ENCODE data around the gene DNPEP.
"Not testable (repeated sequence)": the region's sequence is repeated elsewhere in the genome, so short reads cannot be mapped to it uniquely, and the experiment has no call there.

Gene DNPEP

GRCh38 chr2:219399716-219400478, 12.2 kb upstream of the DNPEP start:
- no peak for DNase-seq (ENCODE audit: low spot score)

- DNase-seq (ENCODE audit: low spot score) = no peak
These were observed 11.1 kb upstream of the DNPEP start for GRCh38 chr2:219398721-219399363.

- DNase-seq (ENCODE audit: low spot score) = no peak
These were observed 9.2 kb upstream of the DNPEP start for GRCh38 chr2:219396863-219397457.

- no peak for DNase-seq (ENCODE audit: low spot score)
These were observed 7.9 kb upstream of the DNPEP start for GRCh38 chr2:219395609-219396008.

GRCh38 chr2:219395056-219395455, 7.3 kb upstream of the DNPEP start:
- DNase-seq (ENCODE audit: low spot score) = not testable (repeated sequence)

- no peak for DNase-seq (ENCODE audit: low spot score)
These were observed 5.0 kb upstream of the DNPEP start for GRCh38 chr2:219392754-219393153.

- DNase-seq (ENCODE audit: low spot score) = no peak
These were observed 1.1 kb upstream of the DNPEP start for GRCh38 chr2:219388907-219389156.

GRCh38 chr2:219388121-219388906, 602 bp upstream of the DNPEP start:
- peak; percentile 97 for DNase-seq (ENCODE audit: low spot score)

- DNase-seq (ENCODE audit: low spot score) = peak; percentile 37
These were observed 1.0 kb downstream of the DNPEP start for GRCh38 chr2:219386532-219387280.

GRCh38 chr2:219385958-219386520, 1.7 kb downstream of the DNPEP start:
- no peak for DNase-seq (ENCODE audit: low spot score)

GRCh38 chr2:219384859-219385258, 2.9 kb downstream of the DNPEP start:
- no peak for DNase-seq (ENCODE audit: low spot score)

GRCh38 chr2:219384083-219384713, 3.5 kb downstream of the DNPEP start:
- peak; percentile 30 for DNase-seq (ENCODE audit: low spot score)

GRCh38 chr2:219381448-219381847, 6.3 kb downstream of the DNPEP start:
- no peak for DNase-seq (ENCODE audit: low spot score)

GRCh38 chr2:219380926-219381325, 6.8 kb downstream of the DNPEP start:
- DNase-seq (ENCODE audit: low spot score) = no peak

- DNase-seq (ENCODE audit: low spot score) = no peak
These were observed 9.4 kb downstream of the DNPEP start for GRCh38 chr2:219378163-219378851.

- DNase-seq (ENCODE audit: low spot score) = no peak
These were observed 18.3 kb downstream of the DNPEP start for GRCh38 chr2:219369447-219369861.

- DNase-seq (ENCODE audit: low spot score) = no peak
These were observed 19.0 kb downstream of the DNPEP start for GRCh38 chr2:219368690-219369191.

GRCh38 chr2:219362524-219363164, 25.1 kb downstream of the DNPEP start:
- no peak for DNase-seq (ENCODE audit: low spot score)

GRCh38 chr2:219362072-219362471, 25.6 kb downstream of the DNPEP start:
- no peak for DNase-seq (ENCODE audit: low spot score)

Data from iPS-NIHi11 (cell line).